HG03159 (cell line): ENCODE results near the gene TSLP.
A peak's percentile ranks its signal among the peaks of the same experiment; 100 is the strongest.

Experiments used
- ATAC-seq: cut with Tn5 transposase; IDR thresholded peaks from one replicate; pipeline ENCODE4 v1.9.1; 2021; ENCODE audit warnings: mild to moderate bottlenecking, moderate library complexity; ENCODE audit not compliant: unreplicated experiment

TSLP gene

DNA sequence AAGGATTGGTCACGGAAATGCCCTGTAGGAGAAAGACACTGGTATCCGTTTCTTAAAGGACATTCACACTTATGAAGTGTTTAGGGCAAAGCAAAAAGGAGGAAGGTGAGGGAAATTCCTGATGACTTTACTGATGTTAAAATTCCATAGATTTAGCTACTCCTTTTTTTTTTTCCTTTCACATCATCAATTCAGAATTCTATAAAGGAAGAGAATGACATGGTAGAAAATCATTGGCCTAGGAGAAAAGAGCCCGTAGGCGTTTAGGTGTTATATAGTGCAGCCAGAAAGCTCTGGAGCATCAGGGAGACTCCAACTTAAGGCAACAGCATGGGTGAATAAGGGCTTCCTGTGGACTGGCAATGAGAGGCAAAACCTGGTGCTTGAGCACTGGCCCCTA lies at the start of gene TSLP:
TSLP (plus strand) TSS at position 301 of the 400 bp plus-strand sequence. CDS start 178 bp downstream, outside the sequence.
- ATAC-seq: no peak

DNA sequence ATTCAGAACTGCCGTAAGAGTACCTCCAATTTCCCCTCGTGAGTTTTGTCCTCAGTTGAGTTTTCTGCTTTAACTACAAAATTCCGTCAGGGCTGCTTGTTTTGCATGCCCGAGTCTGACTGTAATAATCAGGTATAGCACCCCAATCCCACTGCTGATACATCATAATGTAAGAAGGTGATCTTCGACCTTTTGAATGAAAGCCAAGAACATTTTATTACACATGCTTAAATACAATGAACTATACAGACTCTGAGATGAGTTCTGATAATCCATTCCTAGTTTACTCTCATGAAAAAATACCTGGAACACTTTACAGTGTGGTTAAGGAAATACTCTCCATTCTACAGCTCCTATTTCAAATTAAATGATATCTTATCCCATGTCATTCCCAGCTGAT lies 49.2 kb upstream of the TSLP start:
- ATAC-seq: no peak

DNA sequence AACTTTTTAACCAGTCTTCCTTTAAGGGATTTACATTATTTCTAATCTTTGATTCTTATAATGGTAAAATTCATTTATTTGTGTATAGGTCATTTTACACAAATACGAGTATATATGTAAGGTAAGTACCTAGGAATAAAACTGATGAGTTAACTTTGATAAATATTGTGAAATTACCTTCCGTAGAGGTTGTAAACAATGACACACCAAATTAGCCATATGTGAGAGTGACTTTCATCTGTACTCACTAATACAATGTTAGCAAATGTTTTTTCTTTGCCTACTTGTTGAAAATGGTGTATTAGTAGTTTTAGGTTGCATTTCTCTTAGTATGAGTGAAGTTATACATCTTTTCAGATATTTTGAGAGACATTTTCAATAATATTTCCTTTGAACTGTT lies 42.6 kb upstream of the TSLP start:
- no peak for ATAC-seq

DNA sequence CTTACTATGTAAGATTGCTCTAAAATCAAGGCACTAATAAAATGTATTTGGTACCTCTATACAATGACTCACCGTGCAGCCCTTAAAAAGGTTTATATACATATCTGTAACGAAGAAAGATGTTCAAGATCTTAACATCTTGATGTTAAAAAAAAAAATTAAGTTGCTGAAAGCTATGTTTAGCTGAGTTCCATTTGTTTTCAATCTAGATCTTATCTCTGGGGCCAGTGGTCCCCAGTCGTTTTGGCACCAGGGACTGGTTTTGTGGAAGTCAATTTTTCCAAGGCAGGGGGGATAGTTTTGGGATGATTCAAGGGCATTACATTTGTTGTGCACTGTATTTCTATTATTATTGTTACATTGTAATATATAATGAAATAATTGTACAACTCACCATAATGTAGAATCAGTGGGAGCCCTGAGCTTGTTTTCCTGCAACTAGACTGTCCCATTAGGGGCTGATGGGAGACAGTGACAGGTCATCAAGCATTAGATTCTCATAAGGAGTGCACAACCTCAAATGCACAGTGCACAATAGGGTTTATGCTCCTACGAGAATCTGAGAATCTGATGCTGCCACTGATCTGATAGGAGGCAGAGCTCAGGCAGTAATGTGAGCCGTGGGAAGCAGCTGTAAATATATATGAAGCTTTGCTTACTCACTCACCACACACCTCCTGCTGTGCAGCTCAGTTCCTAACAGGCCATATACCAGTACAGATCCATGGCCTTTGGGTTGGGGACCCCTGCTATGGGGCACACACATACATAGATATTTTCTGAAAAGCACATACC lies 27.6 kb upstream of the TSLP start:
- no peak for ATAC-seq

DNA sequence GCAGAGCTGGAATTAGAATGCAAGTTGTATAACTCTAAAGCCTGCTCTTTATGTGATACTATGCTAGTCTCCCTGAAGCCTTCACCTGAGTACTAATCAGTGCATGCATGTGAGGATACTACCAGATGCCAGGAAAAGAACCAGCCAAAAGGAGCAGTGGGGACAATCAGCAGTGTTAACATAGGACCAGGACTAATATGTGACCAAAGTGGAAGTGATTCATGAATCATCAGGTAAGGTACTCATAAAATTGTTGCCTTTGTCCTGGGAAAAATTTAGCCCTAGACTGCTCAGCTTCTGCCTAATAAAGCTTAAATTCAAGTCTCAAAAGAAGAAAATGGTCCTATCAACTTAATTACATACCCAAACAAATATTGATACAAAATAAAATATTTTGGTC lies 13.4 kb upstream of the TSLP start:
- ATAC-seq: no peak

DNA sequence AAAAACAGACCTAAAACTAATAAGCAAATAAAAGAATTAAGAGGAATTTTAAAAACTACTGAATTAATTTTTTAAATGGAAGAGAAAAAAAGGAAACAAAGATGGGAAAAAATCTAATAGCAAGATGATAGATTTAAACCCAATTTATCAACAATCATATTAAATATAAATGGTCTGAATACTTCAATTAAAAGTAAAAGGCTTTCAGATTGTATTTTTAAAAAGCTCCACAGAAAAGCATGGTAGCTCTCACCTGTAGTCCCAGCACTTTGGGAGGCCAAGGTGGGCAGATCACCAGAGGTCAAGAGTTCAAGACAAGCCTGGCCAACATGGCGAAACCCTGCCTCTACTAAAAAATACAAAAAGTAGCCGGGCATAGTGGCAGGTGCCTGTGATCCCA lies 11.3 kb upstream of the TSLP start:
- ATAC-seq: no peak

DNA sequence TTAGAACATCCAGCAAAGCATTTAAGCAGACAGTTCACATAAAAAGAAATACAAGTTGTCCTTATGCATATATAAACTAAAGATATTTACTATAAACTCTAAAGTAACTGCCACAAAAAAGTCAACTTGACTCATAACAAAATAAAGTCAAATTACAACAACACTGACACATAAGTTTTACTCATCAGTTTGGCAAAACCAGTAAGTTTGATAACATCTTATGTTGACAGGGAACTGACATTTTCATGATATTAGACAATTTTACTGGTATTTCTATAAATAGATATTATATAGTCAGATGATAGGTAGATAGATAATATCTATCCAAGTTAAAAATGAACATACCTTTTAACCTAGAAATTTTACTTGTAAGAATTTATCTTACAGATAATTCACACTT lies 9.9 kb upstream of the TSLP start:
- ATAC-seq: no peak

DNA sequence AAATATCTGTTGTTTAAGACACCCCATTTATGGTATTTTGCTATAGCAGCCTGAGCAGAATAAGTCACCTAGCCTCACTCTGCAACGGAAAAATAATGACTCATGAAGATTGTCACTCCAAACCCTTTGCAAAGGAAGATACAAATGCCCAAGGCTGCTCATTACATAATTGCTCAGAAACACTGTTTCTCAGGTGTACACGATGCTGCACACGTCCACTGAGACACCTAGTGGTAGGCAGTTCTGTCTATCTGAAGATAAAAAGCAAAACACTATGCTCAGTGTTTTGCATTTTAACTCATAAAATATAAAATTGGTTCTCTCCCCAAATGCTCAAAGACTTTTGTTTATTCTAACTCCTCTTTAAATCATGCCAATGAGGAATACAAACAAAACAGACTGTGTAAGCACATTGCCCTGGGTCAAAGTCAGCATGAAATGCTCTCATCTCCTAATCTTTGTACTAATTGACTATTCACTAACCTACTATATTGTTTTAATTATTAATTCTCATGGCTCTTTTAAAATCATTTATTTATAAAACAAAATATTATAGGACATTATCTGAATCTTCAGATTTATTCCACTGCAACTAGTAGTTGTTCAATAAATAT lies 7.7 kb upstream of the TSLP start:
- ATAC-seq: peak; percentile 59

DNA sequence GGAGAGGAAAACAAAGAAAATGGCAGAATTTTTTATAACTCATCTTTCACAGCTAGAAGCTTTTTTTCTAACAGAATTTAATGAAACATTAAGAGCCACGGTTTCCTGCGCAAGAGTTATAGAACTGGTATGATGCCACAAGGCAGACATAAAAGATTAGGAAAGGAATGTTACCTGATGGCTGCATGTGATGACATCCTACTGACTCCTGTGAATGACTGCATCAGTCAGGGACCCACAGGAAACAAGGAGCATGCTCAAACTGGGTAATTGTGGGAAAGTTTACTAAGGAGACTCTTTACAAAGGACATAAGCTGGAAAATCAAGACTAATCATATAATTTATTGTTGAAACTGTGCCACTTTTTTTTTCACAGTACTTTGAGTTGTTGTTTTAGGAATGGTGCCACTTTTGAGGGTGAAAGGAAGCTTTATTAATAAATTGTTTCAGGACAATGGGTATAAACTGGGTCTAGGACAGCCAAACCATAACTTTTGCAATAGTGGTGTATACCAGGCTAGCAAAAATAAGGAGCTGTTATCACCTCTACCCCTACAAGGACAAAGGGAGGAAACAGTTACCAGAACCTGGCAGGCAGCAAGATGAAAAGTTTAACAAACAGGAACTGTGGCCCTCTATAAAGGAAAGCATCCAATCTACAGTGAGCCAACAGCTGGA lies 5.1 kb upstream of the TSLP start:
- no peak for ATAC-seq

DNA sequence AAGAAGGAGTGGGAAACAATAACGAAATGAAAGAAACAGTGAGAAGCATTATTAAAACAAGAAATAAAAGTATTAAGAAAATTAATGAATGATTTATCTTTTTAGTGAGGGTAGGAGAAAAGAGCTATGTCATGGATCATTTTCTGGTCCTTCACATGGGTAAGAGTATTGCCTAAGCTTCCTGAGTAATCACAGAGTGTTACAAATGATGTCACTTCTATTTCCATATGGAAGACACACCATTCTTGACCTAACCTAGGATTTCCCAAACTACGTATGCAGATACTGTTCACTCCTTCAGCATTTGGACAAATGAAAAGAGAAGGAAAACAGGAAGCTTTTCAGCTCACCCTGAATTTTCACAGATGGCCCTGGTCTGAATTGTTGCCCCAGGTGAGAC lies 3.3 kb upstream of the TSLP start:
- no peak for ATAC-seq

DNA sequence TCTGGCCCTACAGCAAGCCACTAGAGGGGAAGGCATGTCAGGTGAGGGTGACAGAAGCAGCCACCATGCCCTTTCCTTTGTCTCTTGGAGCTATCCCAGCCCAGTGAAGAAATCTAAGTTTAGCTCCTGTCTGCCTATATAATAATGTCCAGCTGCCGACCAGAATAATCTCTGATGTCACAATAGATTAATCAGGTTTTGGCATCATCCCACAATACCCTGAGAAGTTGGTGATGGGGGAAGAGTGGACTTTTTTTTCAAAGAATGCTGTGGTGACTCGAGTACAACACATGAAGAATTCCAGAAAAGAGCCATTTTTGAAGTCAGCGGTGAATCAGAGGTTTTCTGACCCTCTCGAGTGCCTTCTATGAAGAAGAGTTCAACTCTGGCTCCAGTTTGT lies 1.7 kb upstream of the TSLP start:
- no peak for ATAC-seq

DNA sequence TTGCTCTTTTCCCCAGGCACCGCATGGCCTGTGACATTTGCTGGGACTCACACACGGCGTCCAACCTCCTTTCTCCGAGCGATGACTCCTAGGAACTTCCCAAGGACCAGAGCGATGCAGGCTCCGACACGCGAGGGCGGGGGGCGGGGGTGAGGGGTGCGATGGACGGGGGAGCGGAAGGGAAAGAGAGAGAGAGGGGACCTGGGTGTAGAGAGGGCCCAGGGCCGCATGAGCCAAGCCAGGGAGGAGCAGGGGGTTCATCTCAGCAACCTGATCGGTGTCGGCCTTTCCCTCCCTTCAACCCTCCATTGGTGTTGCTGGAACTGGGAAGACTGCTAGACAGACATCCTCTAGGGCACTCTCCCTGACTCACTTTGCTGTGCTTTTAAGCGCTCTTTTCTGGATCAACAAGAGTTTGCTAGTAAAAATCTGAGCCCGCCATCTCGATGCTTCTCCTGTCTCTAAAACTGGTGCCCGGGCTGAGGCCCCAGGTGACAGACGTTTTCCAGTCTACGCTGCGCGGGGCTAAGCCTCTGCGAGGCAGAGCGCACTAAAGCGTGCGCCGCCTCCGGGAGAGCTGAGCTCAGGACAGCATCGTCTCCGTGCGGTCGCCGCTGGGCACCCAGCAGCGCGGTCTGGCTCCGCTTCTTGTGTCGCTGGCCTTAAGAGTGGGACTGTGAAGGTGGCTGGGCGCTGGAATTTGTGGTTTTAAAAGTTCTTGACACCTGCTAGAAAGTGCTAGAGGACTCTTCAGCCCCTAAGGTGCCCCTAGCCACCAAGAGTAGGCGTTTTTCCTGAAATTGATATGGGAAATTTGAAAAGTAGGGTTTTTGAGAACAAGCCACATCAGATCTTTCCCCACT lies 1.0 kb upstream of the TSLP start:
- peak; percentile 45 for ATAC-seq

DNA sequence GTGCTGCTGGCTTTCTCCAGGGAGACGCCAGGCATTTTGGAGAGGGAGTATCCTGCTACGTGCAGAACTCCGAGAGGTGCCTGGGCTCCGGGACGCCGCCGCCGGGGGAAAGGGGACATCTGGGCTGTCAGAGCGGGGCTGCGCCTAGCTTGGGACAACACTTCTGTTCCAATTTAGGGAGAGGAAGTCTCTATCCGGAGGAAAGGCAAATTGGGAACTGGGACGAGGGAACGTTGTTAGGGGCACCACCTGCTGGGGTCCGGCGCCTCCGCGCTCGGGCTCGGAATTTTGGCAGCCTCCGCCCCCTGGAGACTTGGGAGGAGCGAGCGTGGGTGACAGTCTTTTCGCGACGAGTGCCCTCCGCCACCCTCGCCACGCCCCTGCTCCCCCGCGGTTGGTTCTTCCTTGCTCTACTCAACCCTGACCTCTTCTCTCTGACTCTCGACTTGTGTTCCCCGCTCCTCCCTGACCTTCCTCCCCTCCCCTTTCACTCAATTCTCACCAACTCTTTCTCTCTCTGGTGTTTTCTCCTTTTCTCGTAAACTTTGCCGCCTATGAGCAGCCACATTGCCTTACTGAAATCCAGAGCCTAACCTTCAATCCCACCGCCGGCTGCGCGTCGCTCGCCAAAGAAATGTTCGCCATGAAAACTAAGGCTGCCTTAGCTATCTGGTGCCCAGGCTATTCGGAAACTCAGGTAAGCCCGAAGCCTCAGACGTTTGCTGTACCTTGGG lies 1.6 kb downstream of the TSLP start:
- ATAC-seq: peak; percentile 73

DNA sequence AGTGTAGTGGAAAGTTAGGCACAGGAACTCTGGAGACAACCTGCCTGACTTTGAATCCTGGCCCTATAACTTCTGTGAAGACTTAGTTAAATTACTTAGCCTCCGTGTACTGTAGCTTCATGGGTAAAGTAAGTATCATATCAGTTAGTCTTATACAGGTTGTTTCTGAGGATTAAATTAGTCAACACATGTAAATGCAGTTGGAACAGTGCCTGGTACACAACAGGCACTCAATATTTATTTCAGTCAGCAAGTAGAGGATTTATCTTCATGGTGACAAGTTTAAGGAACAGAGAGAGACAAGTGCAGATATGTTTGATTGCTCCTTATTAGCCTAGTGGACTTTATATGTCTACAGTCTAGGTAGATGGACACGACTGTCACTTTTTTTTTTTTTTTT lies 2.7 kb downstream of the TSLP start:
- no peak for ATAC-seq

DNA sequence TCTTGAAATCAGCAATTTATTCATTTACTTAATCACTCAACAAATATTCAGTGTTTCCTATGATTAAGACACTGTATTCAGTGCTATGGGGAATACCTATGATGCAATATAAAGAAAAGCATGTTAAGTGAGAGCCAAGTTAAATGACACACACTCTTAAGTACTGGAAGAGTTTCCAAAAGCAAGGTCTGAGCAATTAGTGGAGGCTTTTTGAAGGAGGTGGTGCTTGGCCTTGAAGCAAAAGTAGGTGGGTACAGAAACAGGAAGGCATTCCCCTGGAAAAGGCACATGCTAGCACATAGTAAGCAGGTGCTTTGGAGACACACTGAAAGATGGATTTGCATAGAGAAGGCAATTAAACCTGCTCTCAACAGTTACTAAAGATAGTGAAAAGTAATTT lies 4.0 kb downstream of the TSLP start:
- ATAC-seq: no peak

DNA sequence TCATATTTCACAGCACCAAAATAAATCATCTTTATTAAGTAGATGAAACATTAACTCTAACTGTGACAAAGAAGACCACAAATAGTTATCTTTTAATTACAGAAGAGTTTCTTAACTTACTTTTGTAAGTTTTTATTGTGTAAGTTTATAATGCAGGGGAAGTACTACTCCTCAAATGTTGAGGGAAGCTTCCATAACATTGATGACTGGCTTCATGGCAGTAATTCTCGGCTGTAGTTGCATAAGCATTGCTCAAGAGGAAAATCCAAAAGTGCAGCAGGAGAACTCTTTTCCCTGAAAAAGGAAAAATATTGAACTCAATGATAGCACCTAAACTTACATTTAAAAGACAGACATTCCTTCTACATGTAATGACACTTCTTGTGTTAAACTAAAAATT lies 4.6 kb downstream of the TSLP start:
- ATAC-seq: no peak

DNA sequence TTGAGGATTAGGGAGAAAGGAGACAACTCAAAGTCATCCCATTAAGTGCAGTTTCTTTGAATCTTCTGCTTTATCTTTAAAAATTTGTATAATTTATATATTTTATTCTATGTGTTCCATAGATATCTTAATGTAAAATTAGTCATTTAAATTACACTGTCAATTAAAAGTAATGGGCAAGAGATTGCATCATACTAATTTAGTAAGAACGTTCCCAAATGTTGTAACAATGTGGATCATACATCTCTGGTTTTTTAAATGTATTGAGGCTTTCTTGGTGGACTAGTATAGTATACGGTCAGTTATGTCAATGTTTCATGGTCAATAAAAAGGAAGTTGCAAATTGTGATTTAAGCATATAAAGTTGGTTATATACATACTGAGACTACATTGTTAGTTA lies 6.2 kb downstream of the TSLP start:
- ATAC-seq: no peak

DNA sequence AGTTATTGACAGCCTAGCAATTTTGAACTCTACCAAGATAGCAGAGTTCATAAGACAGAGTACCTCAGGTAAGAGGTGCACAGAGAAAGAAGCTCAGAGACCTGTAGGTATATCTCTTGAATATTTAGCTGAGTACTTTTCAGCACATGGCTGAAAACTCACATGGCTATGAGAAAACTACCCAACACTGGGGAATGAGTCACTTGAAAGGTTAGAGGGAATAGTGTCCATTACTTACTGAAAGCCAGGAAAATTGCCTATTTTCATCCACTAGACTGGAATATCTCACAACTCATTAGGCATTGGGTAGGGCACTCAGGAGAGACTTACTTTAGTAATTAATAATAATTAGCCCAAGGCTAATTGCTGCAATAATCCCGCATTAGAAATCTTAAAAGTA lies 8.3 kb downstream of the TSLP start:
- ATAC-seq: no peak

DNA sequence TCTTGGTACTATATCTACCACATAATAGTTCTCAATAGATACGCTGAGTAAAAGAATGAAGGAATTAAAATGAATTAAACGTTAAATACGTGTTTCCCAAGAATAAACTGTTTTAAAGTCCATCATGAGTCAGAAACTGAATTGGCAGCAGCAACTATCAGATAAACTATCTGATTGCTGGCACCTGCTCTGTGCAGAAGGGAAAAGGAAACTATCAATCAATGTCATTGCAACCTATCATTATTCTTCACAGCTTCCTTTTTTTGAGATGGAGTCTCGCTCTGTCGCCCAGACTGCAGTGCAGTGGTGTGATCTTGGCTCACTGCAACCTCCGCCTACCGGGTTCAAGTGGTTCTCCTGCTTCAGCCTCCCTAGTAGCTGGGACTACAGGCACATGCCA lies 11.8 kb downstream of the TSLP start:
- no peak for ATAC-seq

DNA sequence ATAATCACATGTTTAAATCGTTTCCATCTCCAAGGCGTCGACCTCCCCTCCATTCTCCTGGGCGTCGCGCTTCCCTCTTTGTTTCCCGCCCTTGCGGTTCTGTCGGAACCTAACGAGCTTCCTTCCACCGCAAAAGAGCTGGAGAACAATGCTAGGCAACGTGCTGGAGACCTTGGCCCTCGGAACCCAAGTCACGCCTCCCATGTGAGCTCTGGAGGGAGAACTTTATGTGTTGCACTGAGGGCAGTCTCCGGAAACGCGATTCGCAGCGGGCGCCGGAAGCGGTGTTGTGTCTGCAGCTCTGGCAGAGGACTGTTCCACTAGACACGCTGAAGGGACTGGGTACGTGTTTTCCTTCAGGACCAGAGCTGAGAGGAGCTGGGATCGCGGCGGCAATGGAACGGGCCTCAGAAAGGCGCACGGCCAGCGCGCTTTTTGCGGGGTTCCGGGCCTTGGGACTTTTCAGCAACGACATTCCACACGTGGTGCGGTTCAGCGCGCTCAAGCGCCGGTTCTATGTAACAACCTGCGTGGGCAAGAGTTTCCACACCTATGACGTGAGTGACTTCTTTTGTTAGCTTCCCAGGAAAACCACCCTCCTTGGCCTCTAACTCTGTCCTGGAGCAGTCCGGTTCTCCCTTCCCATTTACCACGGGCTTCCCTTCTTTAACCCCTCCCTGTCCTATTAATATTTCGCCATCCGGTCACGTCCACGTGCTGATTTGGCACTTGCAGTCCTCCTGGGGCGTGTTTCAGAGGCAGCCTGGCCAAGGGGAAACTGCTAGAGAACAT lies 20.7 kb downstream of the TSLP start, which contains the start of gene WDR36:
WDR36 (plus strand) TSS at position 287 of the 792 bp plus-strand sequence; CDS start at position 396, 109 bp downstream.
- ATAC-seq: peak; percentile 93
